22Rv1 (cell line): ENCODE measurements around the gene GNAS.

Source experiments
- CTCF ChIP-seq: fragments of 450-650 bp; IDR thresholded peaks from 2 replicates; pipeline ENCODE4 v1.5.1; 2017; ENCODE audit warnings: mild to moderate bottlenecking
- ZFX ChIP-seq: fragments of 450-650 bp; IDR thresholded peaks from 2 replicates; pipeline ENCODE4 v1.6.1; 2017; ENCODE audit warnings: antibody characterized with exemption, borderline replicate concordance

- peak; percentile 91 for TF ChIP-seq CTCF
- TF ChIP-seq ZFX = no peak
Observed at GRCh38 chr20:58852543-58853271, at the start of gene GNAS.
